Measurements from ENCODE around the gene DGCR6L.
"Not testable (repeated sequence)": the region's sequence is repeated elsewhere in the genome, so short reads cannot be mapped to it uniquely, and the experiment has no call there.

The DGCR6L gene

GRCh38 chr22:20308806-20309650, 10.8 kb downstream of the DGCR6L start:
- DNase-seq (ENCODE audit: low read depth): not testable (repeated sequence)

- not testable (repeated sequence) for DNase-seq (ENCODE audit: low read depth)
These were observed 12.1 kb downstream of the DGCR6L start for GRCh38 chr22:20307448-20308447.

- not testable (repeated sequence) for DNase-seq (ENCODE audit: low read depth)
These were observed 13.0 kb downstream of the DGCR6L start for GRCh38 chr22:20306646-20307447.

GRCh38 chr22:20305894-20306645, 13.8 kb downstream of the DGCR6L start:
- DNase-seq (ENCODE audit: low read depth): no peak

GRCh38 chr22:20305230-20305893, 14.5 kb downstream of the DGCR6L start:
- DNase-seq (ENCODE audit: low read depth): not testable (repeated sequence)

- DNase-seq (ENCODE audit: low read depth): no peak
These were observed 15.2 kb downstream of the DGCR6L start for GRCh38 chr22:20304646-20305045.

GRCh38 chr22:20303229-20303534, 16.7 kb downstream of the DGCR6L start:
- DNase-seq (ENCODE audit: low read depth): not testable (repeated sequence)

- DNase-seq (ENCODE audit: low read depth): no peak
These were observed 17.2 kb downstream of the DGCR6L start for GRCh38 chr22:20302438-20303228.

- no peak for DNase-seq (ENCODE audit: low read depth)
These were observed 20.1 kb downstream of the DGCR6L start for GRCh38 chr22:20299746-20300136.

GRCh38 chr22:20298803-20299745, 20.8 kb downstream of the DGCR6L start:
- no peak for DNase-seq (ENCODE audit: low read depth)

- no peak for DNase-seq (ENCODE audit: low read depth)
These were observed 21.6 kb downstream of the DGCR6L start for GRCh38 chr22:20298110-20298802.

- no peak for DNase-seq (ENCODE audit: low read depth)
These were observed 22.3 kb downstream of the DGCR6L start for GRCh38 chr22:20297414-20298109.

- DNase-seq (ENCODE audit: low read depth): no peak
These were observed 23.3 kb downstream of the DGCR6L start for GRCh38 chr22:20296598-20296997.

- DNase-seq (ENCODE audit: low read depth): no peak
These were observed 24.4 kb downstream of the DGCR6L start for GRCh38 chr22:20295262-20296064.

- DNase-seq (ENCODE audit: low read depth): no peak
These were observed 27.1 kb downstream of the DGCR6L start for GRCh38 chr22:20292673-20293232.

- no peak for DNase-seq (ENCODE audit: low read depth)
These were observed 27.8 kb downstream of the DGCR6L start for GRCh38 chr22:20292108-20292507.

All from HS-5 (cell line).